HG02678 (cell line): Measurements from ENCODE around the gene C7orf33.

ENCODE experiments used
- ATAC-seq: cut with Tn5 transposase; IDR thresholded peaks from one replicate; pipeline ENCODE4 v1.9.1; 2021; ENCODE audit warnings: mild to moderate bottlenecking, moderate library complexity; ENCODE audit not compliant: unreplicated experiment

Gene C7orf33

GRCh38 chr7:148624735-148625134 lies 34.2 kb downstream of the C7orf33 start:
- ATAC-seq, result no peak

DNA sequence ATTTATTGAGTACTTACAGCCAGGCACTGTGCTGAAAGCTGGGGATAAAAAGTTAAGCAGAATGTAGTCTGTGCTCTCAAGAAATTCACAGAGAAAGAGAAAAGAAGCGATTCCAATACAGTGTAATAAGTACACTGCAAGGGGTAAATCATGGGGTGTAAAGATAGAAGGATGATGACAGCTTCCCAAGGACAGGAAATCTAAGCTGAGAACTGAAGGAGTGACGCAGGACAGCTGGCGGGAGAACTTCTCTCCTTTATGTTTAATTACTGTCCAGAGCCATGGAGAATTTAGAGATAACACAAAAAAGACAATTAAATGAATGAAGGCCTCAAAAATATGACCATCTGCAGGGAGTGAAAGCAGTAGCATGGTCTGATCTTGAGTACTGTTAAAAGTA lies 34.8 kb downstream of the C7orf33 start:
- ATAC-seq, result no peak

DNA sequence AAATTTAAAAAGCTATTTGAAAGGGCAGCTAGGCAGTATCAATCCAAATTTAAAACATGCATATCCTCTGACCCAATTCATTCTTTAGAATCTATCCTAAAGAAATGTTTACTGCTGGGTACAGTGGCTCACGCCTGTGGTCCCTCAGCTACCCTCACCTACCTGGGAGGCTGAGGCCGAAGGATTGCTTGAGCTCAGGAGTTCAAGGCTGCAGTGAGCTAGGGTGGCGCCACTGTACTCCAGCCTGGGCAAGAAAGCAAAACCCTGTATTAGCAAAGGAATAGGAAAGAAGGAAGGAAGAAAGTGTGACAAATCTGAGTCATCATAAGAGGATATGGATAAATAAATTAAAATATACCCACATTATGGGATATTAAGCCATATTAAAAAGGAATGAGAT lies 36.3 kb downstream of the C7orf33 start:
- no peak for ATAC-seq

- ATAC-seq, result no peak
Observed at GRCh38 chr7:148628011-148628410, 37.4 kb downstream of the C7orf33 start.

GRCh38 chr7:148630078-148630477 lies 39.5 kb downstream of the C7orf33 start:
- no peak for ATAC-seq

- no peak for ATAC-seq
Observed at GRCh38 chr7:148633761-148634160, 43.2 kb downstream of the C7orf33 start.

DNA sequence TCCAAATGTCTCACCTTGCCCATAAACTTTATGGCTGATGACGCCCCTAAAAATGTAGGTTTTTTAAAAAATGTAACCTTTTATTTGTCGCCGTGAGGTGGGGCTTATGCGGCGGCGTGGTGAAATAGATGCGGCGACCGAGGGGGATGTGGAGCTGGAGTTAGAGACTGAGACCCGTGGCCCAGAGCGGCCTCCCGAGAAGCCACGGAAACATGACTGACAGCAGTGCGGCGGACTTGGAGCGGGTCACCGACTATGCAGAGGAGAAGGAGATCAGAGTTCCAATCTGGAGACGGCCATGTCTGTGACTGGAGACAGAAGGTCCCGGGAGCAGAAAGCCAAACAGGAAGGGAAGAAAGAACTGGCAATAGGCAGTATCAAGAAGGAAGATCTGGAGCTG lies 46.5 kb downstream of the C7orf33 start:
- no peak for ATAC-seq

DNA sequence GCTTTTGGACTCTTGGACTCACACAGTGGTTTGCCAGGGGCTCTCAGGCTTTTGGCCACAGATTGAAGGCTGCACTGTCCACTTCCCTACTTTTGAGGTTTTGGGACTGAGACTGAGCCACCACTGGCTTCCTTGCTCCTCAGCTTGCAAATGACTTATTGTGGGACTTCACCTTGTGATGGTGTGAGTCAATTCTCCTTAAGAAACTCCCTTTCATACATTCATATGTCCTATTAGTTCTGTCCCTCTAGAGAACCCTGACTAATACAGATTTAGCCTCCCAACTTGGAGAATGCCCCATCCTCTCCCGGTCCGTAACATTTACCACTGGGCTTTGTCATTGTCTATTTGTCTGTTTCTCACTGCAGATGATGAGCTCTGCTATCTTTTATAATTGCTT lies 55.3 kb downstream of the C7orf33 start:
- no peak for ATAC-seq

DNA sequence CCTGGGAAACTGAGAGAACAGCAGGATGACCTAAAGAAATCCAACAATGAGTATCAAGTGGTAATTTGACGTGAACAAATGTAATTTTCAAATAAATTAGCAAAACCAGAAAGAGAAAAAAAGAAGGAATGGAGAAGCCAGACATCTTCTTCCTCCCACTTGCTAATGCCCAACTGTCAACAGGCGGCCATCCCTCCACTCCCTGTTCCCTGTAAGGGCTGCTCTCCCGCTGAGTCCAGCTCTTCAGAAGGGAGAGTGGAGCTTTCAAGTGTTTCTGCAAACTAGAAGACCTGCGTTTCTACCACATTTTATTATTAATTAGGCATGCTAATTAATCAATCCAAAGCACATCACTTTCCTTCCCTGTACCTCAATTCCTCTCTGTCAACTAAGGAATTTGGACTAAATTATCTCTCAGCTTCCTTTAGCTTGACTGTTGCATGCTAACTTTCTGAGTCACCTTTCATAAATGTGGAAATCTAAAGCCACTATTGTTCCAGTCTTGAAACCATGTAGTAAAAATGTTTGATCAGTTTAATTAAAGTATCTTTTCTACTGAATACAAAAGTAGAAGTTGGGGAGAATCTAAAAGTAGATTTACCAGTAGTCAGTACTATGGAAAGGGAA lies 59.8 kb downstream of the C7orf33 start:
- ATAC-seq, result no peak

DNA sequence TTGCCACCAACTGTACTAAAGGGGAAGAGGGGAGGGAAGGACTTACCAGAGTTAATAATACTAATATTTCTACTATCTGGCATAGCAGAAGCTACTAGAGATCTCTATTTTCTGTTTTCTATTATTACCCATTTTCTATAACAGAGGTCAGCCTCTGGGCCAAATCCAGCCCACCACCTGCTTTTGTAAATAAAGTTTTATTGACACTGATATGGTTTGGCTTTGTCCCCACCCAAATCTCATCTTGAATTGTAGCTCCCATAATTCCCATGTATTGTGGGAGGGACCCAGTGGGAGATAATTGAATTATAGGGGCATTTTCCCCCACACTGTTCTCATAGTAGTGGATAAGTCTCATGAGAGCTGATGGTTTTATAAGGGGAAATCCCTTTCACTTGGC lies 62.2 kb downstream of the C7orf33 start:
- no peak for ATAC-seq

- no peak for ATAC-seq
Observed at GRCh38 chr7:148657929-148658328, 67.4 kb downstream of the C7orf33 start.

DNA sequence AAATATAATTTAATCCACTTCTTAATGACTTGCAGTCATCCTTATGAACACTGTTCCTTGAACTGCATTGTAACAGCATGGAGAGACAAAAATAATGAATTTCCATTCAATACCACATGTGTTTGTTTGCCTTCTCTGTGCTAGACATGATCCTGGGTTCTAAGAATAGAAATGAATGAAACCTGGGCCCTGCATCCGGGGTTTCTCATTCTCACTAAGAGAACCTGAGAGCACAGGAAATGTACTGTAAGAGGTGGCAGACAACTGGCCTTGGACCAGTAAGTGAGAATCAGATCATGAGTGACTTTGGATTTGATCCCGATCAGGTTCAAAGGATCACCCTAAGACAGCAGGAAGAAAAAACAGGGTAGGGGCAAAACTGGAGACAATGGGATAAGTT lies 70.9 kb downstream of the C7orf33 start:
- ATAC-seq, result no peak

GRCh38 chr7:148662646-148663045 lies 72.1 kb downstream of the C7orf33 start:
- ATAC-seq, result no peak

DNA sequence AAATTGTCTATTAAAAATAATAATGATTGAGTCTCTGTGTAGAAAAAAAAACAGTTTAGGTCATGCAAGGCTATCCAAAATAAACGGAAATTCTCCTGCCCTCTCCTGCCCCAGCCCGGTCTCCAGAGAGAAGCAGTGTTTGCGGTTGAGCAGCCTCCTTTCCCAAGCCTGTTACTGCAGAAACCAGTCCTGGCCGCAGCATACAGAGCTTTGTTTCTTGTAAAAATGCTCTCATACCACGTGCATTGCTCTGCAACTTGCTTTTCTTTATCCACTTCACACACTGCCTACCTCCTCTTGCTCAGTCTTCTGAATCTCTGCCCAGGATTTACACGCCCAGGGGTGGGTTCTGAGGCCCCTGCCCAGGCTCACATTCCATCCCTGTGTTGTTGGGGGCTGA lies 73.8 kb downstream of the C7orf33 start:
- ATAC-seq, result no peak

- ATAC-seq, result no peak
Observed at GRCh38 chr7:148665221-148665620, 74.7 kb downstream of the C7orf33 start.
